ENCODE measurements around the gene ARID1B. TPM values are rescaled to one million over a fixed set of nuclear protein-coding genes. Genes with fewer than 3 reads are reported as not detected.

ARID1B gene
- polyA plus RNA-seq (2012; ENCODE audit: insufficient read depth, insufficient read length, low read depth): 43.4 TPM

DNA sequence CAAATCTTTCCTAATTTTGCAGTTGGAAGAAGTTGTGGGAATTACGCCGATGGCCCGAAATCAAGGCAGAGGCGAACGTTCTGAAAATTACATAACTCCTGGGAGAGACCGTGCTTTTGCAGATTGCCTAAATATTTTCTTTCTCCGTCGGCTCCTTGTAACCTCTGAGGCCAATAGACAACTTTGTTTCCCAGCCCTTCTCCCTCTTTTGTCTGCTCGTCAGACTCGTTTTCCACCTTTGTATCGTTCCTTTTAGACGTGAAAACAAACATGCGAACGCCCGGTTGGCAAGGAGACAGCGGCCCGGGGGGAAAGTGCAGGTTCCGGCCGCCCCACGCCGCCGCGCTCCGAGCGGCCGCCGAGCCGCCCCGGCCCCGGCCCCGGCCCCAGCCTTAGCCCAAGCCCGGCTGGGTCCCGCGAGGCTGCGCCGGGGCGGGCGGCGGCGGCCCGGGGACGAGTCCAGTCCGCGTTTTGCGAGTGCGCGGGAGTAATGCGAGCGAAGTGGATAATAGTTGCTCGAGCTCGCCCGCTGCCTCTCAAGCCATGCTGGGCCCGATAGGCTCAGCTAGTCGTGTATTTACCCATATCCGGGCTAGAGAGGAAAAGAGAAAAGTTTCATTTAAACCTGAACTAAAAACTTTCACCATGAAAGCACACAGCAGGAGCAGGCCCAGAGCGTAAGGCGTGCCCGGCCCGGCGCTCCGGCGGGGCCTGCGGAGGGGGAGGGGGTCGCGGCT lies at the start of gene ARID1B:
ARID1B (plus strand) TSS at position 539 of the 737 bp plus-strand sequence. CDS start 303 bp downstream, outside the sequence.
- Histone ChIP-seq H3K36me3 (no peaks in the 10 kb centered on the region), H3K9me3 (no peaks in the 10 kb centered on the region), H3K27me3 (no peaks in the 10 kb centered on the region), H3K4me1 (no peaks in the 10 kb centered on the region; the same call in 1 of the 2 replicates), H3K4me3 (ENCODE audit: low read depth, low read length) (peak within 1 kb of the TSS; percentile 91)
- no peak for TF ChIP-seq CTCF (IDR thresholded peaks at IDR 0.05; ENCODE audit: low read depth, low read length)
- DNase-seq: peak; percentile 88

DNA sequence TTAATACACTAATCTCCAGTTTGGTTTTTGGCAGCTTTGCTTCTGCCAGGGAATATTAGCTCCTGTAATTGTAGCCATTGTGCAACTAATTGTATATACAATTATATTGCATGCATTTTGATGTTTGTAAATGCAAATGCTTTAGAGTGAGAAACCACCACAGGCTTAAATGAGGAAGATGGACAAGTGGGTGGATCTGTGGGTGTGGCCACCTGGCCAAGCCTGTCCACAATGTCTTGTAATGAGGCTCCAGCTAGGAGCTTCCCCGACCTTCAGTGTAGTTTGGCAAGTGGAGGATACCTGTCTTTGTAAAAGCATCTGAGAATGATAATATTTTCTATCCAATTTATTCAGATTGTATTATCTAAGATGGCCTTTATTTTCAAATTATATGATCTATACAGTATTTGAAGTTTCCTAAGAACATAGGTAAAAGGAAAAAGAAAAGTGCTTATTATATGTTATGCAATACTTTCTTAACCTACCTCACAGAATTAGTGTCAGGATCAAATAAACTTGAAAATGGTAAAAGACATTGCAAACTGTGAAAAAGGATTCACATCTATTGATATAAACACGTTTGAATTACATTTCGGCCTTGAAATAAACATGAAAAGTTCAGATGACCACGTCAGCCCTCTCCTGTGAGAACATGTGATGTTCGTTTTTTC lies 49.3 kb upstream of the ARID1B start:
- Histone ChIP-seq H3K4me1 (no peaks in the 10 kb centered on the region), H3K36me3 (no peaks in the 10 kb centered on the region), H3K27me3 (no peaks in the 10 kb centered on the region), H3K9me3 (no peaks in the 10 kb centered on the region), H3K4me3 (ENCODE audit: low read depth, low read length) (no peak overlapping the region)
- no peak for TF ChIP-seq CTCF (IDR thresholded peaks at IDR 0.05; ENCODE audit: low read depth, low read length)
- DNase-seq: no peak

GRCh38 chr6:156729248-156729647 lies 47.9 kb upstream of the ARID1B start:
- Histone ChIP-seq H3K27me3 (no peaks in the 10 kb centered on the region), H3K9me3 (no peaks in the 10 kb centered on the region), H3K4me1 (no peaks in the 10 kb centered on the region), H3K36me3 (no peaks in the 10 kb centered on the region), H3K4me3 (ENCODE audit: low read depth, low read length) (no peak overlapping the region)
- no peak for DNase-seq
- no peak for TF ChIP-seq CTCF (IDR thresholded peaks at IDR 0.05; ENCODE audit: low read depth, low read length)

- Histone ChIP-seq H3K9me3 (no peaks in the 10 kb centered on the region), H3K4me1 (no peaks in the 10 kb centered on the region), H3K4me3 (ENCODE audit: low read depth, low read length) (no peak overlapping the region), H3K36me3 (no peaks in the 10 kb centered on the region), H3K27me3 (no peaks in the 10 kb centered on the region)
- peak; percentile 11 for DNase-seq
- TF ChIP-seq CTCF (IDR thresholded peaks at IDR 0.05; ENCODE audit: low read depth, low read length): no peak
Measured at GRCh38 chr6:156731396-156731795, 45.8 kb upstream of the ARID1B start.

DNA sequence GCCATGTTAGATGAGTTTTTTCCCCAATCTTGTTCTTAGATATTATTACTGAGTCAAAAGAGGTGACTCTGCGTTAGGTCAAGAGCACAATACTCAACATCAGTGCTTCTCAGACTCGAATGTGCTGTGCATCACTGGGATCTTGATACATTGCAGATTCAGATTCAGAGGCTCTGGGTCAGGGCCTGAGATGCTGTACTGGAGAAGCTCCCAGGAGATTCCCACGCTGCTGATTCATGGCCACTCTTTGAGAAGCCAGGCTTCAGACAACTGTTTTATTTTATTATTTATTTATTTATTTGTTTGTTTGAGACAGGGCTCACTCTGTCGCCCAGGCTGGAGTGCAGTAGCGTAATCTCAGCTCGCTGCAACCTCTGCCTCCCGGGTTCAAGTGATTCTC lies 41.4 kb upstream of the ARID1B start:
- TF ChIP-seq CTCF (IDR thresholded peaks at IDR 0.05; ENCODE audit: low read depth, low read length): no peak
- Histone ChIP-seq H3K4me1 (no peaks in the 10 kb centered on the region), H3K27me3 (no peaks in the 10 kb centered on the region), H3K4me3 (ENCODE audit: low read depth, low read length) (no peak overlapping the region), H3K36me3 (no peaks in the 10 kb centered on the region), H3K9me3 (no peaks in the 10 kb centered on the region)
- no peak for DNase-seq

DNA sequence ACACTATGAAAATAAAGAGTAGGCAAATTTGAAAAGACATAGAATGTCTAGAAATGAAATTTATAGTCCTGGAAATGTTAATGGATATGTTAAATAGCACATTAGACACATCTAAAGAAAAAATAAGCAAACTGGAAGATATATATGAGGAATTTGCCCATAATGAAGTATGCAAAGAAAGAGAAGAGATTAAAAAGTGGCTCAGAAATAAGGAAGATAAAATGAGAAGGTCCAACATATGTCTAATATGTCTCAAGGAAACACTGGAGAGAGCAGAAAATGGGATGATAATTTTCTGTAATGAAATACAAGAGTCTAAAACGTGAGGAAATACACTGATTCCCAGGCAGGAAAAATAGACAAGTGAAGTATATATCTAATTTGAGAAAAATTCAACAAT lies 36.6 kb upstream of the ARID1B start:
- DNase-seq: no peak
- Histone ChIP-seq H3K27me3 (no peaks in the 10 kb centered on the region), H3K9me3 (no peaks in the 10 kb centered on the region), H3K4me3 (ENCODE audit: low read depth, low read length) (no peak overlapping the region), H3K36me3 (no peaks in the 10 kb centered on the region), H3K4me1 (no peaks in the 10 kb centered on the region)
- no peak for TF ChIP-seq CTCF (IDR thresholded peaks at IDR 0.05; ENCODE audit: low read depth, low read length)
